Measurements from ENCODE around the gene TRAPPC8.
"Not testable (repeated sequence)": the region's sequence is repeated elsewhere in the genome, so short reads cannot be mapped to it uniquely, and the experiment has no call there.

The TRAPPC8 gene

GRCh38 chr18:31942999-31943877 is at the start of gene TRAPPC8:
TSS of gene TRAPPC8 (minus strand) at chr18:31943128. CDS start at chr18:31942764, 364 bp downstream.
- DNase-seq (ENCODE audit: low read depth), result peak; percentile 91

GRCh38 chr18:31990823-31991222 is 47.9 kb upstream of the TRAPPC8 start:
- DNase-seq (ENCODE audit: low read depth), result no peak

- DNase-seq (ENCODE audit: low read depth), result no peak
Observed at GRCh38 chr18:31983976-31984375, 41.0 kb upstream of the TRAPPC8 start.

- no peak for DNase-seq (ENCODE audit: low read depth)
Observed at GRCh38 chr18:31983020-31983419, 40.1 kb upstream of the TRAPPC8 start.

- no peak for DNase-seq (ENCODE audit: low read depth)
Observed at GRCh38 chr18:31980863-31981262, 37.9 kb upstream of the TRAPPC8 start.

GRCh38 chr18:31979714-31980113 is 36.8 kb upstream of the TRAPPC8 start:
- no peak for DNase-seq (ENCODE audit: low read depth)

- no peak for DNase-seq (ENCODE audit: low read depth)
Observed at GRCh38 chr18:31978616-31979015, 35.7 kb upstream of the TRAPPC8 start.

- DNase-seq (ENCODE audit: low read depth), result no peak
Observed at GRCh38 chr18:31977270-31977872, 34.4 kb upstream of the TRAPPC8 start.

GRCh38 chr18:31976242-31976641 is 33.3 kb upstream of the TRAPPC8 start:
- no peak for DNase-seq (ENCODE audit: low read depth)

- no peak for DNase-seq (ENCODE audit: low read depth)
Observed at GRCh38 chr18:31973929-31974546, 31.1 kb upstream of the TRAPPC8 start.

- DNase-seq (ENCODE audit: low read depth), result no peak
Observed at GRCh38 chr18:31970617-31971016, 27.7 kb upstream of the TRAPPC8 start.

GRCh38 chr18:31965316-31965970 is 22.5 kb upstream of the TRAPPC8 start:
- DNase-seq (ENCODE audit: low read depth), result no peak

- DNase-seq (ENCODE audit: low read depth), result no peak
Observed at GRCh38 chr18:31957728-31958127, 14.8 kb upstream of the TRAPPC8 start.

GRCh38 chr18:31954349-31954748 is 11.4 kb upstream of the TRAPPC8 start:
- no peak for DNase-seq (ENCODE audit: low read depth)

- not testable (repeated sequence) for DNase-seq (ENCODE audit: low read depth)
Observed at GRCh38 chr18:31953699-31954098, 10.8 kb upstream of the TRAPPC8 start.

- no peak for DNase-seq (ENCODE audit: low read depth)
Observed at GRCh38 chr18:31952223-31952622, 9.3 kb upstream of the TRAPPC8 start.

GRCh38 chr18:31950583-31950982 is 7.7 kb upstream of the TRAPPC8 start:
- no peak for DNase-seq (ENCODE audit: low read depth)

- not testable (repeated sequence) for DNase-seq (ENCODE audit: low read depth)
Observed at GRCh38 chr18:31948349-31948748, 5.4 kb upstream of the TRAPPC8 start.

GRCh38 chr18:31946305-31947046 is 3.5 kb upstream of the TRAPPC8 start:
- DNase-seq (ENCODE audit: low read depth), result no peak

- no peak for DNase-seq (ENCODE audit: low read depth)
Observed at GRCh38 chr18:31943878-31944816, 1.2 kb upstream of the TRAPPC8 start.
